Kidney glomerular epithelial cell (primary cell): ENCODE results near the gene PYURF.

Source experiments
- DNase-seq: peaks from one replicate; lab custom pipeline; 2025; lab: John Stamatoyannopoulos, UW

The PYURF gene

GRCh38 chr4:88523325-88524129 lies at the start of gene PYURF:
Gene PYURF, minus strand, starts transcription at chr4:88523776. Its CDS starts 76 bp downstream, at chr4:88523700.
- DNase-seq = peak; percentile 88

GRCh38 chr4:88570001-88570400 lies 46.4 kb upstream of the PYURF start:
- DNase-seq = no peak

GRCh38 chr4:88567591-88567990 lies 44.0 kb upstream of the PYURF start:
- no peak for DNase-seq

GRCh38 chr4:88549815-88550214 lies 26.2 kb upstream of the PYURF start:
- no peak for DNase-seq

GRCh38 chr4:88539322-88540068 lies 15.9 kb upstream of the PYURF start:
- DNase-seq = peak; percentile 7

GRCh38 chr4:88537709-88538108 lies 14.1 kb upstream of the PYURF start:
- DNase-seq = no peak

GRCh38 chr4:88535090-88535755 lies 11.6 kb upstream of the PYURF start:
- no peak for DNase-seq

GRCh38 chr4:88533937-88534750 lies 10.6 kb upstream of the PYURF start:
- peak; percentile 39 for DNase-seq

GRCh38 chr4:88533088-88533790 lies 9.7 kb upstream of the PYURF start:
- DNase-seq = no peak

- no peak for DNase-seq
These were observed 8.0 kb upstream of the PYURF start for GRCh38 chr4:88531549-88531948.

- DNase-seq = no peak
These were observed 5.3 kb upstream of the PYURF start for GRCh38 chr4:88528861-88529260.

- DNase-seq = no peak
These were observed 4.2 kb upstream of the PYURF start for GRCh38 chr4:88527787-88528186.

GRCh38 chr4:88526221-88526815 lies 2.7 kb upstream of the PYURF start:
- peak; percentile 2 for DNase-seq

GRCh38 chr4:88524171-88524570 lies 595 bp upstream of the PYURF start:
- DNase-seq = no peak

- DNase-seq = peak; percentile 10
These were observed 763 bp downstream of the PYURF start for GRCh38 chr4:88522702-88523324.

- DNase-seq = no peak
These were observed 4.7 kb downstream of the PYURF start for GRCh38 chr4:88518911-88519310.

GRCh38 chr4:88517825-88518224 lies 5.8 kb downstream of the PYURF start:
- DNase-seq = no peak

- no peak for DNase-seq
These were observed 6.8 kb downstream of the PYURF start for GRCh38 chr4:88516746-88517145.

- DNase-seq = no peak
These were observed 8.7 kb downstream of the PYURF start for GRCh38 chr4:88514557-88515511.
